Stimulated activated CD4-positive, alpha-beta T cell treated with anti-CD3 and anti-CD28 coated beads, TNF-alpha, amount 100 ng/mL, for 4 hours (primary cell): ENCODE data around the gene OR4D2.

Experiments used
- DNase-seq, 3 experiments: peaks; one replicate each; pipeline ENCODE4 v3.0.0-alpha.2; 2020; ENCODE audit warnings: low read depth in 3 of 3

Gene OR4D2

DNA sequence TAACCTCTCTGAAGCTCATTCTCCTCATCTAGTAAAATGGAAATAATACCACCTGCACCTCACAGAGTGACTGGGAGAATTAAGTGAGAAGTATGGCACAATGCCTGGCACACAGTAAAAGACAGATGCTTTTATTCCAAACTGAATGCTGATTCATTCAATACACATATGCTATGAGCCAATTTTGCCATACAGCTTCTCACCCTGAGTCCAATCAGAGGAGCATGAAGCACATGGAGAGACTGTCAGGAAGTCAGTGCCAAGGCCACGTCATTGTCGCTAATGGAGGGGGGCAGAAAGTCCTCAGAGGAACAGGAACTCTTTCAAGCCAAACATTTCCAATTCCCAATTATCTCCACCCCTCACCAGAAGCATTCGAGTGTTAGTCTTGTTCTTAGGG is 40.7 kb downstream of the OR4D2 start:
- DNase-seq = no peak

DNA sequence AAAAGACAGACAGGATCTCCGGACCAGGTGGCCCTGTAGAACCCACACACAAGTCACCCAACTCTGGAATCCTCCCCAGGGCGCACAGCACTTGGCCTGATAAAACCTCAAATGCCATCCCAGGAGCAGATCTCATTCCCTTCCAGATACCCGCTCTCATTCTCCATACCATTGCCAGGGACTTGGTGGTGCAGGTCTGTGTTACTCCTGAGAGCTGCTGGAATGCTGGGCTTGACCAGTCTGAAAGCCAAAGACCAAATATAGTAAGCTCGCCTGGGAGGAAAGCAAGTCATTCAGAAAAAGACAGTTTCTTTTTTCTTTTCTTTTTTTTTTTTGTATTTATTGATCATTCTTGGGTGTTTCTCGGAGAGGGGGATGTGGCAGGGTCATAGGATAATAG is 41.6 kb downstream of the OR4D2 start:
- no peak for DNase-seq

DNA sequence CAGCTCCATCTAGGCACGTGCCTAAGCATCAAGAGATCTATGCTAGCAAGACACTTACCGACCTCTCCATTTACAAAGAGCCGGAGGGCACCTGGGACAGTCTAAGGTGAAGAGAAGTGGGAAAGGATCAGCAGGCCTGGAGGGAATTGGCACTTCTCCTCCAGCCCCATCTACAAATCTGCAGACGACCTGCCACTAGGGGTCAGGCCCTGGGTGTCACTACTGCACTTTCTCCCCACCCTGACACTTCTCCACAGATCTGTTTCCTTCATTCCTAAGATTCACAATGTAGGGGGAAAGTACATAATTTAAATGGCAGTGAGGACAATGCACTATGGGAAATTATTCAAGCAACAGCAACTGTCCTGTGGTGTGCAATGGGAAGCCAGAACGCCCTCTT is 44.1 kb downstream of the OR4D2 start:
- no peak for DNase-seq

DNA sequence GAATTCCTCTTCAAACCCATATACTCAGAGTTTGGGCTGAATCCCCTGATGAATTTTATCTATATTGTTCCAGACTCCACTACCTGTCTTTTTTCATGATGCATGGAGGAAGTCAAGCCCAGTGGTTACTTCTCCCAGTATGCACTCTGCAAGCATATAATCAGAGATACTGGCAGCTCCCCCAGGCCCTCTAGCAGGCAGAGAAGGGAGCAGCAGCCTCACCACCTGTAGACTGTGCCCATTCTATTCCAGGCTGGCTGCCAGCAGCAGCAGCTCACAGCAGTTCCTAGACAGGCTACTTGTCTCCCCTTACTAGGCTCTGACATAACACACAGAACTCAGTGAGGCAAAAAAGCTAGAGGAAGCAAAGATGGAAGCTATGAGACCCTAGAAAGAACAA is 48.9 kb downstream of the OR4D2 start:
- DNase-seq = no peak

DNA sequence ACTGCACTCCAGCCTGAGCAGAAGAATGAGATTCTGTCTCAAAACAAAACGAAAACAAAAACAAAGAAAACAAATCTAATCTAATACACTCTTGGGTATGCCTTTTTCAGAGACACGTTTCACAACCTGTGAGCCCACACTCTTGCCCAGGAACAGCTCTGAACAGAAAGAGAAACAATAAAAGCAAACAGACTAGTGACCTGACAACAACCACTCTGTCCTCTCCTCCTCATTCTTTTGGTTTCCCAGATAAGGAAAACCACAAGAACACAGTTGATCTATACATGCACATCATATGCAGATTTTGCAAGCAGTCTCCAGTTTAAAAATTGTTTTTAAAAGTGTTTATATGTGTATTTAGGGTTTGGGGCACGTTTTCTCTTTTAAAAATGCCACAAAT is 51.0 kb downstream of the OR4D2 start:
- no peak for DNase-seq

DNA sequence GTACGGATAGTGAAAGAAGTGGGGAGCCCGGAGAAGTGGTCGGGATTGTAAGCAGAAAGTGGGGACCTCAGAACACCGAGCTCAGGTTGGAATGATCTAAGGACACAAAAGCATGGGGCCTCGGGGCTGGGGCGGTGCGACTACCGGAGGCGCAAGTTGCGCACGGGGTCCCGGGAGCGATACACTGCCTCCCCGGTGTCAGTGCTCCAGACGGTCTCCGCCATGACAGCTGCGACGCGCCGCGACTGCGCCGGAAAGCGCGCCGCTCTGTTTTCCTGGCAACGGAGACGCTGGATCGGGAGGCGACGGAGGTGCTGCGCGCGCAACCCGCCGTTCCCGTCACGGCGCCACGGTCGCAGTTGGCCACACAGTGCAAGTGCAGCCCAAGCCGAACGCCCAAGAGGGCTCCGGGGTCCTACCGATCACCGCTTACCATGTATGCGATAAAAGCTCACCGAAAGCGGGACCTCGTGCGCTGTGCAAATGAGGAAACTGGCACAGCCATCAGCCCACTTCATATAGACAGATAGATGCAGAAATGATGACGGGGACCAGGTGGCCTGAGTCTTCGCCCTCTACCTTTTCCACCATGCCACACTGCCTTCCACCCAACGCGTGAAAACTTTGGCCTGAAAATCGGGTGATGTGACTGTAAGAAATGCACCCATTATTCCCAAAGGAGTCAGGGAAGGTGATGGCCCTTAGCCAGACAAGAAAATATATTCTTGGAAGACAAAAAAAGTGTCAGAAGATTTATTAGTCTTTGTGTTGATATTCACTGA is 52.4 kb downstream of the OR4D2 start, which contains the start of gene MKS1:
TSS of gene MKS1 (minus strand) at position 249 of the 782 bp plus-strand sequence. CDS start at position 224, 25 bp downstream.
- DNase-seq = peak; percentile 87 to 89 (median 89)

DNA sequence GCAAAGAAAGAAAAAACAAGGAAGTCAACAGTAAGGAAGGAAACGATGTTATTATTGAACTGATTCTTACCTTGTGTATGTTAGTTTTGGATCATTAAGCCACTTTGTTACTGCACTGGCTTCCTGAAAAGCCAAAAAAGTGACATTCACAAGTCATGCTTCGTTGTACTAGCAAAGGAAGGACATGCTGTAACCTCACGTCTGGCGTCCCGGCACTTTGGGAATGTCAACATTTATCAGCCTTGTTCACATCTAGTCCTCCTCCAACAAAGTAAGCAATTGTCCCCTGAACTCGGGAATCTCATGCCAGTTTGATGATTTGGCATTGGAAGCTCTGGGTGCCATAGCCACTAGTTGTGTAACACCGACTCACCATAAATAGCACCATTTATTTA is 53.0 kb downstream of the OR4D2 start:
- DNase-seq = no peak
